GM10248 (cell line): ENCODE data around the gene KCNQ5.

ENCODE experiments used
- CTCF ChIA-PET: fragments of 300-600 bp; sonication (Branson Sonifier 250); formaldehyde crosslinking; extraction: SDS; loops from one replicate; lab custom pipeline; 2021; ENCODE audit warnings: antibody characterized with exemption; lab: Yijun Ruan, JAX
- POLR2A ChIA-PET: fragments of 350-650 bp; sonication (Branson Sonifier 250); formaldehyde crosslinking; extraction: SDS; loops from one replicate; lab custom pipeline; 2020; ENCODE audit warnings: antibody characterized with exemption; lab: Yijun Ruan, JAX
- DNase-seq: peaks from one replicate; pipeline ENCODE4 v3.0.0; 2012; ENCODE audit errors: extremely low spot score
- CTCF ChIP-seq: IDR thresholded peaks from 2 replicates; pipeline ENCODE4 v1.5.1; 2012; ENCODE audit warnings: mild to moderate bottlenecking, low read depth; ENCODE audit errors: extremely low read depth, missing control alignments, control extremely low read depth

The KCNQ5 gene

GRCh38 chr6:73194744-73195143 lies 572.9 kb downstream of the KCNQ5 start:
- POLR2A ChIA-PET = no interaction called here
- DNase-seq = no peak
- CTCF ChIA-PET = interaction anchor here (0.8 kb wide), 1 partner anchor 10 kb away, joined by 3 read pairs; no protein-coding TSS in a partner anchor
- no peak for TF ChIP-seq CTCF

GRCh38 chr6:73200247-73200646 lies 578.4 kb downstream of the KCNQ5 start:
- TF ChIP-seq CTCF = no peak
- ChIA-PET CTCF (interaction anchor here (1.1 kb wide), 1 partner anchor 11 kb away, joined by 3 read pairs; no protein-coding TSS in a partner anchor), POLR2A (no interaction called here)
- DNase-seq = no peak

GRCh38 chr6:73200735-73201134 lies 578.9 kb downstream of the KCNQ5 start:
- ChIA-PET POLR2A (no interaction called here), CTCF (interaction anchor here (1.1 kb wide), 1 partner anchor 11 kb away, joined by 3 read pairs; no protein-coding TSS in a partner anchor)
- DNase-seq = no peak
- TF ChIP-seq CTCF = no peak

- ChIA-PET CTCF (no interaction called here), POLR2A (no interaction called here)
- no peak for DNase-seq
- TF ChIP-seq CTCF = no peak
These were observed 581.2 kb downstream of the KCNQ5 start for GRCh38 chr6:73203098-73203497.

GRCh38 chr6:73204252-73204651 lies 582.4 kb downstream of the KCNQ5 start:
- POLR2A ChIA-PET = no interaction called here
- no peak for TF ChIP-seq CTCF
- CTCF ChIA-PET = no interaction called here
- DNase-seq = no peak

- POLR2A ChIA-PET = no interaction called here
- no peak for DNase-seq
- CTCF ChIA-PET = no interaction called here
- no peak for TF ChIP-seq CTCF
These were observed 585.5 kb downstream of the KCNQ5 start for GRCh38 chr6:73207221-73207837.

GRCh38 chr6:73209117-73209516 lies 587.3 kb downstream of the KCNQ5 start:
- ChIA-PET CTCF (no interaction called here), POLR2A (no interaction called here)
- no peak for TF ChIP-seq CTCF
- DNase-seq = no peak
